GM13976 (cell line): ENCODE measurements around the gene ACBD7.
A peak's percentile ranks its signal among the peaks of the same experiment; 100 is the strongest.

Source experiments
- DNase-seq: peaks from one replicate; pipeline ENCODE4 v3.0.0; 2012; ENCODE audit warnings: low spot score
- in situ Hi-C: fragments of 300-500 bp; cut with MboI; formaldehyde crosslinking; loops from one replicate; pipeline ENCODE4 v1.12.0; 2022; ENCODE audit warnings: low sequenced_read_pairs, mixed read lengths, inconsistent platforms; ENCODE audit not compliant: unreplicated experiment
- TF ChIP-seq, protein P1 (sequence below): IDR thresholded peaks from 2 replicates; pipeline ENCODE4 v1.5.1; 2012; ENCODE audit warnings: borderline replicate concordance, mild to moderate bottlenecking; ENCODE audit not compliant: insufficient read depth; ENCODE audit errors: extremely low read depth, missing control alignments, control extremely low read depth

ACBD7 gene

DNA sequence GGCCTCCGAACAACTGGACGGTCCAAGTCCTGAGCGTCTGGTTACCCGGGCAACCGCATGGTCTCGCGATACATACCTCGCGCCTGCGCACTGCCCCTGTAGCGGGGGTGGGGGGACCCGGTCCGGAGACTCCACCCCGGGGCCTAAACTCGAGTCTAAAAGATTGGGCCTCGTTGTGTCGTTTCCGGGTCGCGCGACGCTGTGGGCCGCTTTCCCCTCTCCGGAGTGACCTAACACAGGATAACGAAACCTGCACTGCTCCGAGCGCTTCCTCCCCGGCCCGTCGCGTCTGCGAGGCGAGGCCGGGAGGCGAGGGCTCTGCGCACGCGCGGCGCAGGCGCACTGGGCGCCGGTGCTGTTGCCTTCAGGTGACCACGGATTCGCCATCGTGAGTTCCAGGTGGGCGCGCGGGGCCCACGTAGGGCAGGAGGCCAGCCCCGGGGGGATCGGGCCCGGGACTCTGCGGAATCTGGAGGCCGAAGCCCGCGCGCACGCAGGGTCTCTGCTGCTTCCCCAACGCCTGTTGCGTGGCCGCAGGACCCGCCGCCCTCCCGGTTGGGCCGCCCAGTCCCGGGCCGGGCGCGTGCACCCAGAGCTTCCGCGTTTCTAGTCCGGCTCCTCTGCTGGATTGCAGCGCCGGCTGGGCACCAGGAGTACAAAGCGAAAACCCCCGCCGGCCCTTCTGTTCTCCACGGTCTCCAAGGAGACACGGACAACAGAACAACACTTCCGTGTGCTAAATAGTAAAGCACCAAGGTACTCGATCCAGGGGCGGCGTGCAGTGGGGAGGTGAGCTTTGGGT, 8.6 kb upstream of the ACBD7 start, which contains the start of gene RPP38:
TSS of gene RPP38 (plus strand) at position 345 of the 802 bp plus-strand sequence. CDS start 5,960 bp downstream, outside the sequence.
- in situ Hi-C loops: no loop called here
- TF ChIP-seq, protein P1, sequence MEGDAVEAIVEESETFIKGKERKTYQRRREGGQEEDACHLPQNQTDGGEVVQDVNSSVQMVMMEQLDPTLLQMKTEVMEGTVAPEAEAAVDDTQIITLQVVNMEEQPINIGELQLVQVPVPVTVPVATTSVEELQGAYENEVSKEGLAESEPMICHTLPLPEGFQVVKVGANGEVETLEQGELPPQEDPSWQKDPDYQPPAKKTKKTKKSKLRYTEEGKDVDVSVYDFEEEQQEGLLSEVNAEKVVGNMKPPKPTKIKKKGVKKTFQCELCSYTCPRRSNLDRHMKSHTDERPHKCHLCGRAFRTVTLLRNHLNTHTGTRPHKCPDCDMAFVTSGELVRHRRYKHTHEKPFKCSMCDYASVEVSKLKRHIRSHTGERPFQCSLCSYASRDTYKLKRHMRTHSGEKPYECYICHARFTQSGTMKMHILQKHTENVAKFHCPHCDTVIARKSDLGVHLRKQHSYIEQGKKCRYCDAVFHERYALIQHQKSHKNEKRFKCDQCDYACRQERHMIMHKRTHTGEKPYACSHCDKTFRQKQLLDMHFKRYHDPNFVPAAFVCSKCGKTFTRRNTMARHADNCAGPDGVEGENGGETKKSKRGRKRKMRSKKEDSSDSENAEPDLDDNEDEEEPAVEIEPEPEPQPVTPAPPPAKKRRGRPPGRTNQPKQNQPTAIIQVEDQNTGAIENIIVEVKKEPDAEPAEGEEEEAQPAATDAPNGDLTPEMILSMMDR: no peak

DNA sequence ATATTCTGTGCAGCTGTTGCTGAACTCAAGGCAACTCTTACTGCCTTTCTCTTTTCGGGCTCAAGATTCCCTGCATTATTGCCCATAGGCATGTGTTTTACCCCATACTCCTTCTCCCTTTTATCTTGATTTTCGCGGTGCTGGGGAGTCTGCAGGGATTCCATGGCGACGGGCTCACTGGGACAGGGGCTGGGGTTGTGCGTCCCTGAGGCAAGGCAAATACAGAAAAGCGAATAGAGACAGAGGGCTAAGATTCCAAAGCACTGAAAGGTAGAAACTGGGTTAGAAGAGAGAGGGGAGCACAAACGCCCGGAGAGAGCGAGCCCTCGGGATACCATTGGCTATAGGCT, 8.1 kb upstream of the ACBD7 start:
- DNase-seq: no peak
- in situ Hi-C loops: no loop called here
- TF ChIP-seq, protein P1: no peak

More for the DNA sequence above, 8.6 kb upstream of the ACBD7 start, which contains the start of gene RPP38:
- DNase-seq: peak; percentile 98

DNA sequence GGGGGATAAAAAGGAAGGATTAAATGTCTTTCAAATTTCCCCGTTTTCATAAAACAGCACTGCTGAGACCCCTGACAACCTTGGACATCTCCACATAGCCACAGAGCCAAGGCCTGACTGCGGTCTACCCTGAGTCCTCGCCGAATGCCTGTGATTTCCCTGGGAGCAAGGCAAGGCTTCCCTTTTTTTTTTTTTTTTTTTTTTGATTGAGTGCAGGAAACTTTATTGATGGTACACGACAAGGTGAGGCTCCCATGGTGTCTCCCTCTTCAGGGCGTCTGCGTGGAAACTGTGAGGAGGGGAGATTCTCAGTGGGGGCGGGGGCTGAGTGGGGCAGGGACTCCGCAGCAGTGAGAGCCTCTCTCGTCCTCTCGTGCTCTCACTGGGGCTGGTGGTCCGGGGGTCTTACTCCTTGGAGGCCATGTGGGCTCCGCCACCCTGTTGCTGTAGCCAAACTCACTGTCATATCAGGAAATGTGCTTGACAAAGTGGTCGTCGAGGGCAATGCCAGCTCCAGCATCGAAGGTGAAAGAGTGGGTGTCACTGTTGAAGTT, 4.4 kb upstream of the ACBD7 start:
- no peak for DNase-seq
- TF ChIP-seq, protein P1: no peak
- in situ Hi-C loops: no loop called here

DNA sequence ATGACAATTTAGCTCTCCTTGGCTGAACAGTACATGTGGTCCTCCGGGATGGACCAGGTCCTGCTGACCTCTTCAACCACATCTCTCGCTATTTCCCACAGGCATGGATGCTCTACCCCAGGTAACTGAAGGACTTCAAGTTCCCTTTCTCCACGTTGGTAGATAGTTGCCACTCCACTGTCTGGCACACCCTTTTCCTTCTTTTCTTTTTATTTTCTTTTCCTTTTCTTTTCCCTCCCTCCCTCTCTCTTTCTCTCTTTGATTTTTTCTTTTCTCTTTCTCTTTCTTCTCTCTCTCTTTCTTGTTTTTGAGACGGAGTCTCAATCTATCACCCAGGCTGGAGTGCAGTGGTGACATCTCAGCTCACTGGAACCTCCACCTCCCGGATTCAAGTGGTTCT, 2.8 kb upstream of the ACBD7 start:
- DNase-seq: no peak
- in situ Hi-C loops: no loop called here
- TF ChIP-seq, protein P1: no peak

DNA sequence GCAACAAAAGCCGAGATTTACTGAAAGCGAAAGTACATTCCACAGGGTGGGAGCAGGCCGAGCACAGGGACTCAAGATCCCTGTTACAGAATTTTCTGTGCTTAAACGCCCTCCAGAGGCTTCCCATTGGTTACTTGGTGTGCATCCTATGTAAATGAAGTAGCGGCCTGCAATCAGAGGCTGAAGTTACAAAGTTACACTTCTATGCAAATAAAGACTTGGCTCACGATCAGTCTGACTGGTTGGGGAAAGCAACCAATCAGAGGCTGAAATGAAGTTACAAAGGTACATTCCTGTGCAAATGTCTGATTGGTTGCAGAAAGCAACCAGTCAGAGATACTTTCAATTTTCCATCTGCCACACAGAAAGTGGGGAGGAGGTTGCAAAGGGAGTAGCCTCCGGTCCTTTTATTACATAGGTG, 4.1 kb downstream of the ACBD7 start:
- no peak for DNase-seq
- TF ChIP-seq, protein P1: no peak
- in situ Hi-C loops: no loop called here

DNA sequence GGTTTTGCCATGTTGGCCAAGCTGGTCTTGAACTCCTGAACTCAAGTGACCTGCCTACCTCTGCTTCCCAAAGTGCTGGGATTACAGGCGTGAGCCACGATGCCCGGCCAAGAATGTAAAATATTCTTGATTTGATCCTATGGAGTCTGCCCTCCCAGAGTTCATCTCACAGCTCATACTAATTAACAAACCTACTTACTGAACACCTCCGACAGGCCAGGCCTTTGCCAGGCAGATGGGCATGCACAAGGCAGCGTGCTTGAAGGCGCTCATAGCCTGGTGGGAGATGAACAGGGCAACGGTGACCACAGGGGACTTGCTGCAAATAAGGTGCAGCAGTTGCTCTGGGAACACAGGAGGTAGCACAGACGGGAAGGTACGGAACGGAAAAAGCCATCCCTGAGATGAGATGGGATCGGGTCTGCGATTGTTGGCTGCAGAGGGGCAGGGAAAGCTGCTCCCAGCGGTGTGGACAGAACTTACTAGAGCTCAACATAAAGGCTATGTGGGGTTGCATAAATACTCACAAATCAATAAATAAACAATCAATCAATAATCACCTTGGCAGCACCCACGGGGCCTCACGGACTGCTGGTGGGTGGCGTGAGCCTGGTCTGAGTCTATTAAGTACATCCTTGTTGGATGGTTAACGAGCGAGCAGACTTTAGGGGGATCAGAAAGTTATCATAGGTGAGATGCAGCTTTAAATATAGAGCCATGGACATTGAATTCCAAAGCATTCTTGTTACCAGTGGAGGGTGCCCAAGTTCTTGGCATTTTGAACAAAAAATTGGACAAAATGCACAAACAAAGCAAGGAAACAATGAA, 4.7 kb downstream of the ACBD7 start:
- DNase-seq: no peak
- TF ChIP-seq, protein P1: no peak
- in situ Hi-C loops: no loop called here
